Medulla oblongata (tissue), 1 donor: ENCODE data around the gene RGS6.

Source experiments
- DNase-seq: peaks from one replicate; pipeline ENCODE4 v3.0.0-alpha.2; 2015; ENCODE audit errors: extremely low spot score

The RGS6 gene

DNA sequence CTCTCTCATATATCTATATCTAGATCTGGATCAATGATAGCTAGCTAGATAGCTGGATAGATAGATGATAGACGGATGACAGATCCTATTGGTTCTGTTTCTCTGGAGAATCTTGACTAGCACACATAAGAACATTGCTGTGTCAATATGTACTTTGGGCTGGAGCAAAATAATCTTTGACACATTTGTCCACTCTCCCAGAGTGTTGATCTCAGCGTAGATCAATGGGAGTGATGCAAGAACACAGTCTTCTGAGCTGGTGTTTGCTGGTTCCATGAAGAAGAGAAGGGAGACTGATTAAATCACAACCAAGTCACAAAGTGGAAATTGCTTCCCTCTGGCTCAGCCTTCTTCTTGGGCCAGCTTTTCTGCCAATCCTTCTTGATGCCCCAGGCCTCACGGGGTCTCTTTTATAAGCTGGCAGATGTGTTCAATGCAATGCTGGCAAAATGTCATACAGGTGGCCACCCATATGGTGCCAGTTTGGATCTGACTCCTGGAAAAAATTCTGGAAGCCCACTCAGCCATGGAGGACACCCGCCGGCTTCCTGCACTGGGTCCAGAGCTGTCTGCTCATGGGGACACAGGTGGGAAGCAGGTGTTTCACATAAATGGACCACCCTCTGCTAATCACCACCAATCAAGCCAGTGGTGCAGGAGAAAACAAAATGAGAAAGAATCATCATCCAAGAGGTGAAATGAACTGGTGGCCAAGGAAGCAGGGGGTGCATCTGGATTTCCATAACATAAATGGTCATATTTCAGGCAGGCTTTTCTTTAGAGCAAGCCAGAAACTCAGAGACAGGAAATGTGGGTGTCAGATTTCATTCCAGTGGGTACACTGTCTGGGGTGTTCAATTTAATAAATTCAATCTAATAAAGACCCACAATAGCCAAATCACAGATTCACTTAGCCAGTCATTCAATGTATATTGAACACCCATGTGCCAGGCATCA, 651.4 kb downstream of the RGS6 start:
- no peak for DNase-seq

DNA sequence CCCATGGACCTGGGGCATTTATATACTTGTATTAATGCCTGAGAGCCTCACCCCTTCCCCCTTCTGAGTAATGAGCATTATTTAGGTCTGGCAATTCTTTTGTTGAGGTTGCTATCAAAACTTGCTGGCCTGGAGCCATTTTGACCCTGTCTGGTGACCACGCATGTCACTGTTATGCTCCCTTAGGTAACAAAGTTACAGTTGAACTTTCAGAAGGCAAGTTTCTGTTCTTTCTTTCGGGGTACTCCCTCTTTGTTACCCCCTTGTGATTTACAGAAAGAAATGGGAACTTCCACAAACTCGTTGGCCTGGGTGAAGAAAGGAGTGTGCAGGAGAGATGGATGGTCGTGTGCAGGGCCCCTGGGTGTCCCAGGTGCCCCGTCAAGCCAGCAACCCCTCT, 656.3 kb downstream of the RGS6 start:
- no peak for DNase-seq

DNA sequence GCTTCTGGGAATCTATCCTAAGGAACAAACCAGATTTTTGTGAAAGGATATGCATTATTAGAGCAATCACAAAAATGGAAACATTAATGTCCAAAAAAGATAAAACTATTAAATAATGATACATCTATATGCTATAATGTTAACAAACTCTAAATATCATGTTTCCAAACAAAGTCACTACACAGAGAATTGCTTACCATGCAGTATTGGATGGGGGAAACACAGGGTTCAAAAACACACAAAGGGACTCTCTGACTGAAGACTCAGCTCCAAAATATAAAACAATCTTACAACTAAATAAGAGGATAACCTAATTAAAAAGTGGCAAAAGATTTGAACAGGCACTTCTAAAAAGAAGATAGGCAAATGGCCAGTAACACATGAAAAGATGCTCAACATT, 657.4 kb downstream of the RGS6 start:
- no peak for DNase-seq

DNA sequence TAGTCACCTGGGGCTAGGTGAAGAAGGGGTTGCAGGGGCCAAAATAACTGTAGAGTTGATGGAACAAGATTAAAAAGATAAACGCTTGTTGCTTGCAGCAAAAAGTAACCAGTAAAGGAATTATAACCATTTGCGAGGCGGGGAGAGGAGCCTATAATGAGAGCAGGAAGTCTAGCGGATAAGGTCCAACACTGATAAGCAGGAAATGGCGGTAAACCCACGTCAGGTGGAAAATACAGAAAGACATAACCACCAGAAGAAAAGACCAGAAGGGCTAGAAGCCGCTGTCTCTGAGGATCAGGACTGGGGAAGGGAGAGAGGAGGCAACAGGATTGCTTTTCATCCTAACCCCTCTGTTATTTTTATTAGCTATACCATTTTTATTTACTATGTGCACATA, 658.3 kb downstream of the RGS6 start:
- no peak for DNase-seq

DNA sequence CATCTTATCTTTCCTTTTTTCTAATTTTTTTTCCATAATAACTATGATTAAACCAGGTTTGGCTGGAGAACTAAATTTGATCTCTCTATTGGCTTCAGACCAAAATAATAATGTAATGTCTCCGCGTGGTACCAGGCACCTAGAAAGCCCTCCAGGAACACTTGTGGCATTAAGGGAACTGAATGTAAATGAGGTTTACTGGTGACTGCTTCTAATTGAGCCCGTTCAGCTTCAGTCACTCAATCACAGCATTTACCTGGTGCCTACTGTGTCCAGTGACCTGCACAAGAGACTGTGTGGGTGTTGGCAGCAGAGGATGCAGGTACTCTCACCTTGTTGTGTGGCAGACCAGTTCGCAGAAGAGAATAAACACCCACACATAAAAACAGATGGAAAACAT, 659.2 kb downstream of the RGS6 start:
- DNase-seq = no peak

DNA sequence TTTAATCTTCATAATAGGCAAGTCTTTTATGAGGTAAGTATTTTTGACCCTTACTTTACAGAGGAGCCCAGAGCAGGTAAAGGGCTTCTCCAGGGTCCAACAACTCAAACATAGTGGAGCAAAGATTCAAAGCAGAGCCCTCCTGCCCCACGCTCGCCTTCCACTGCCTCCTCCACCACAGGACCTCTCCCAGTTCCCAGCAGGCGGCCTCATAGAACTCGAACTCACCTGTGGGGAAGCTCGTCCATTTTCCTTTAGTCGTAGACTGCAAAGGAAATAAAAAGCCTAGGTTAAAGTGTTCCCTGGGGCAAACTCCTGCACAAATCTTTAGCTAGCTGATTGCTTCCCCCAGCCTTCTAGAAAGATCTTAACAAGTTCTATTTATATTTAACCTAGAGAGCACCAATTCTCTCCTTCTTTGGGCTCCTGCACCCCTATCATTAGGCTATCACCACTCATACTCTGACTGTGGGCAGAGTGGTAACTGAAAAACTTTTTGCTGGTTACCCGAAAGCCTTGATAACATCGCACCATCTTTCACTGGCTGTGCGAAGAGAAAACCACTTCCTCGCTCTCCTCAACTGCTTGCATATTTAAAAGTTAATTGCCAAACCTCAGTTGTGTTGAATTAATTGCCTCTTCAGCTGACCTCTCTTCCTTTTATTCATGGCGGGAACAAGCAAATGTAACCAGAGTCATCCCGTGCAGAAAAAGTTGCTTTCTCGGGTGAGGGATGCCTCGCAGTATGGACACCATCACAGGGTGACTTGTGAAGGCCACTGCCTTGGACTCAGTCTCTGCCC, 662.1 kb downstream of the RGS6 start:
- no peak for DNase-seq

DNA sequence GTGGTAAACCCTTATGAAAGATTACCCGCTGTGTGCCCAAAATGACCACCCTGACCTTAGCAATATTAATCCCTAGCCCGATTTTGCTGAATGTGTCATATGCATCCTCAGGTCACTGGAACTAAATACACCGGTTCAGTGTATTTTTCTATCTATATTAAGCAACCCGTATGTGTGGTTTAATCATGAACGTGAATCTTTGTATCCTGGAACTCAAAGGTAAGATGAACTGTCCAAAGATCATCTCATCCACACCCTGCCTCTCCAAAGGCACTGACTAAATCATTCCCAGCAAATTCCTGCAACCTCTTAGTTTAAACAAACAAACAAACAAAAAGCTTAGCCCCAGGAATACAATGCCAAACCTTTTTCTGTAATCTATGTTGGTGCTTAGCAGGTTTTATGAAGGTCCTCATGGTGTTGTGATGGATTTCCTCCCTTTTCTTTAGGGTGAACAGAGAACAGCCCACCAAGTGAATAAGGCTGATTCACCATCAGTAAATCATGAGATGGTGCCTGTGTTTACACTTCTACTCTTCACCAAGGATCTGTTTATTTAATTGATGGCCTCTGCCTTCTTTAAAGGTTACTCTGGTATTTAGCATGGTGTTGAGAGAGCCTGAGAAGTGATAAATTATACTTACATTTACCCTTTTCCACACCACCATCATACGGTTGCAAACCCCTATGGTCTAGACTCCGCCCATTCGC, 663.1 kb downstream of the RGS6 start:
- DNase-seq = no peak

DNA sequence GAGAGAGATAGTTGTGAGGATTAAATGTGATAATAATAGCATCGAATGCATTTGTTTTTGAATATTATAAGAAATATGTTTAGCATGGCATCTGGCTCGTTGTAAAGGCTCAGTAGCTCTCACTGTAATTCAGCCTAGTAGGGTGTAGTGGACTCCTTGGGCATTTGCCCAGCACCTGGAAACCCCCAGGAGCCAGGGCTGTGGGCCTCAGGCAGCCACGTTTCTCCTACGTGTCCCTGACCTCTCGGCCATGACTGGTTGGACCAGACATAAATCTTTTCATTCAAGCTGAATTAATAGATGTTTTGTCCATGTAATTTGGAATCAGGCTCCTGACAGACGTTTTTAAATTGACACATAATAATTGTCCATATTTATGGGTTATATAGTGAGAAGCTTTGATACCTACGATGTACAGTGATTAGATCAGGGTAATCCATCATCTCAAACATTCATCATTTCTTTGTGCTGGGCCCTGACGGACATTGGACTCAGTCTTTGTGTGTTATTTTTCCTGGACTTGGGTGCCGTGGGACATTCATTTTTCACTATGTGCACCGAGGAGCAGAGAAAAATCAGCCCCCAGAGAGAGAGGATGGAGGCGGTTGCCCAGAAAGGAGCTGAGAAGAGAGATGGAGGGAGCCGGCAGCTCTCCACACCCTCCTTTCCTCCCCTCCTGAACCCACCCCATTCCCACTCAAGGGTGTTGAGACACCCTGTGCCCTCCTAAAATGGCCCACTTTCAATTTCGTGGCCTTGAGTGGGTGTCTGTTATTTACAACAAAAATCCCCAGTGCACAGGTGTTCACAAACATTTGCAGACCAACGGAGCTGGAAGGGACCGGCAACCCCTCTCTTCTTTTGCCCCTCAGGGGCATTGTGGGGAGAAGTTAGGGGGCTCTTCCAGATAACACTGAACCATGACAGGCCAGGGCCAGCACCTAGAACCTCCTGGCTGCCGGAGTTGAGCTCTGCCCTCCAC, 665.3 kb downstream of the RGS6 start:
- no peak for DNase-seq

DNA sequence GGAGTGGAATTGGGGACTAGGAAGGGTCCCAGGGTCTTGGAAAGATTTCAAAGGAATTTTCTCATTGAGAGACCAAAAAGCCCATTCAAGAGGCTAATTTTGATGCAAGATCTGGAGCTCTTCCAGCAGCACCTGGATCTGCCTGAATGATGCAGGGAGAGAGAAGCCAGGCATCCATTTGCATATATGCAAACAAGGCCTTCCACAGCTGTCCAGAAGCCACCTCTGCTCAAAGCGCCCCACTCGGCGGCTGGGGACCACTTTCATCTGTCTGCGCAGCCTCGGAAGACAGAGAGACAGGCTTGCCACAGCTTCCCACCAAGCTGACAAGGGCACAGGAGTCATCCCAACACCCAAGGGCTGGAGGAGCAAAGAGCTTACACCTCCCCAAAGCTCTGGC, 666.1 kb downstream of the RGS6 start:
- DNase-seq = no peak

DNA sequence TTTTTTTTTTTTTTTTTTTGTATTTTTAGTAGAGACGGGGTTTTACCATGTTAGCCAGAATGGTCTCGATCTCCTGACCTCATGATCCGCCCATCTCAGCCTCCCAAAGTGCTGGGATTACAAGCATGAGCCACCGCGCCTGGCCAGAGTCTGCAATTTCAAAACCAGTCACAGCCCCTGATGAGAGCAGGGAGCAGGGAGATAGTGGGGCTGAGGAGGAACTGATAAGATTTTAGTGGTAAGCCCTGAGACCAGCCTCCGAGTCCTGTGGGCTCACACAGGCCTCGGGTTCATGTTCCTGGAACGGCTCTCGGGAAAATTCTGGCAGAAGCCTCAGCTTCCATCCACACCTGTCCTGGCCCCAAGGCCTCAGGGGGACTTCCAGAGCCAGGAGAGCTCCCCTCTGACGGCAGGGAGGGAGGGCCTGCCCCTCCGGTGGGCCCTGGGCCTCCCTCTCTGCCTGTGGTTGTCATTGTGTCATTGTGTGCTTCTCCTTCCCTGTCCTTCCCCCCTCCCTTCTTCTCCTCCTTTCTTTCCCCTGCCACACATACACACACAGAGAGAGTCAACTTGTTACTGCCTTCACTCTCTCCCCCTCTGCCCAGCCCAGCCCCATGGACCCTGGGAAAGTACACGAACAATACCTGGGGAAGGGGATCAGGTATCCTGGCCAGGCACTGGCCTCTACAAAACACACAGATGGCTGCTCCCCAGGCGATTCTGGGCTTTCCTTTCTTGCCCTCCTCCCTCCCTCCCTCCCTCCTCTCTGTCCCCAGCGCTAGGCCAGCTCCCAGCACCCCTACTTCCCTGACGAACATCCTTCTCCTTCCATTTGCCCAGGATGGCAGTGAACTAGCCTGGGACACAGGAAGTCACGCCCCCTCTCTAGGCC, 667.6 kb downstream of the RGS6 start:
- no peak for DNase-seq

DNA sequence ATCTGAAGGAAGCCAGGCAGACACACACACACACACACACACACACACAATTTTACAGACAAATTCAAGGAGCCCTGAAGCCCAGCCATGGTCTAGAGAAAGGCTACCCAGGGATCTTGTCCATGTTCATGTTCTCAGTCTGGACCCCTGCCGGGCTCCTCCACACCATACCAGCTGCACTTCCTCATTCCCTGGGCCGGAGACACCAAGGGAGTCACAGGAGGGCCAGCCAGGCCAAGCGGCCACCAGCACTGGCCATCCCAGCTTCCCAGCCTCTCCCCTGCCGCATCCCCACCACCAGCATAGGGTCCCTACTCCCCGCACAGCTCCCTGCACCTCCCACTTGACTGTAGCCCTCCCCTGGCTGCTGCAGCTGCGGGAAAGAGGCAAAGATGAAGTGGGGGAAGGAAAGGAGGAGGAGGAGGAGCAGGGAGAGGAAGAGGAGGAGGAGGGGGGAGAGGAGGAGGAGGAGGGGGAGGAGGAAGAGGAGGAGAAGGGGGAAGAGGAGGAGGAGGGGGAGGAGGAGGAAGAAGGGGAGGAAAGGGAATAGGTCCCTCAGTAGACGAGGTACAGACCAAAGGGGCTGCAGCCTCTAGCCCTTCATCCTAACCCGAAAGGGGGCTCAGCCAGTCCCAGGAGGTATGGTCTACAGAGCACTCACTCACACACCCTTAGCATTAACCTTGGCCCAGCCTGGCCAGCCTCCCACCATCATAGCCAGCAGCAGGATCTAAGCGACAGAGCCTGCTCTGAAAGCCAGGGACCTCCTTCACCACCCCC, 668.5 kb downstream of the RGS6 start:
- no peak for DNase-seq

DNA sequence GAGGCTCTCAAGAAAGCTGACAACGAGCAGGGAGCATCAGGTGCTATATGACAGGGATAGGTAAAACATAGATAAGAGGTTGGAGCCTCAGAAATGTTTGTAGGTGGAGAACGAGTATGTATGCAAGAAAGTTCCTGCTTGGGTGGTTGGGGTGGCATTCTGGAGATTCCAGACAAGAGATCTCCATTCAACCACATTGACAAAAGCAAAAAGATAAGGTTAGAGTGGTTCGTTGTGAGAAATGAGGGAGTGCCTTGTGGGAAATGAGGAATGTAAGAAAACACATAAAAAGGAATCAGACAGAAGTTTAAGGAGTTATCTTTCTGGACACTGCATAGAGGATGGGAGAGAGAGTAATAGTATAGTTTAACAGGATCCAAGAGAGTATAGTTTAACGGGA, 671.4 kb downstream of the RGS6 start:
- no peak for DNase-seq

DNA sequence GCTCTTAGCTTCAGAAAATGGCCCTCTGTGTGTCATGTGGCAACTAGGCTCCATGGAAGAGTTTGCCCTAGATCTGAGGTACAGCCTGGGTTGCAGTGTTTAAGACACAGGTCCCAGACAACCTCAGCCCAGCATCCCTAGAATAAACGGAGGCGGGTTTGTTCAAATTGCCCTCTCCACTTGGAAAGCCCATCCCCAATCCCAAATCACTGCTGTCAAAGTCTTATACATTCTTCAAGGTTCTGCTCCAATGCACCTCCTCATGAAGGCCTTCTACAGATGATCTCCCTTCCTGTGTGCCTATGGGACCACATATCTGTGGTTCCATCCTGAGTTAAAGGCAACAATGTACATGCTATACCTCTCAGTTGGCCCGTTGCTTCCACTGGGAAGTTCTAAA, 671.9 kb downstream of the RGS6 start:
- DNase-seq = no peak

DNA sequence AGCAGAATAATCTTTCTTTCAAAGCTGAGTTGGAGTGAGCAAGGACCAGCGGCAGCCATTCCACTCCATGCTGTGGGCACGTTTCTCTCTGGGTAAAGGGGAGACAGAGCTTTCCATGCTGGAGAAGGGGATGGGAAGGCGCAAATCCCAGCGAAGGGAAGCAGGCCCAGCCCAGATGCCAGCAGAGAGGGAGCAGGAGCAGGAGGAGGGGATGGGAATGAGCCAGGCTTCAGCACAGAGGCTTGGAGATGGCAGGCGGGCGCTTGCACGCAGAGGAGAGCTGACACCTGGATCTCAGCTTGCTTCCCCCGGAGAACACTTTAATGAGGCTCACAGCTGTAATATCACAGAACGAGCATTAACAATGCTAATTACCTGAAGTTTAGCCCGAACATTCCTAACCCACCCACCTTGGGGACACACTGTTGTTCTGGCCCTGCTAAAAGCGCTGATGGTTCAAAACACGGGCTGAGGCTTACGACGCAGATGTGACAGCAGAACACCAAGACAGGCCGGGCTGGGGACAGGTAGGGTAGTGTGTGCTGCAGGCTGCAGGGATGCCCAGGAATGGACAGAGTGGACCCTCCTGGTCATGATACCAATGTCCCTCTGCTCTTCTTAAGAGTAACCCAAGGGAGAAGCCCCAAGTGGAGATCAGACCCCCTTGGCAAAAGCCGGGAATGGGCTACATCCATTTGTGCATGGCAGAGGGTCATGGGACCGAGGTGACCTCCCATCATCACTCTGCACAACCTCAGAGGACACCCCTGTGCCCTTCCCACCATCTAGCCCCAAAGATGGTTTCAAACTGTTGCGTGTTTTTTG, 673.1 kb downstream of the RGS6 start:
- no peak for DNase-seq

DNA sequence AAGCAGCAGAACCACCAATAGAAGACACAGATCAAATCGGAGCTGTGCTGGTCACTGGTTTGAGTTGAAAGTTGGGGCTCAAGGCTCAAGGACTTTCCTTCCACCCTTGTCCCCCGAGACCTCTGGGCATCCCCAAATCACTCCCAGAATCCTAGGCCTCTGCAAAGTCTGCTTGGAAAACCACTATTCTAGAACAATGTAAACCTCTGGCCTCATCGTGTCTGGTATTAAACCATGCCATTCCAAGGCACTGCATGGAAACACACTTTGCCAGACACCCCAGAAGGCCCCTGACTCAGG, 673.6 kb downstream of the RGS6 start:
- DNase-seq = no peak

DNA sequence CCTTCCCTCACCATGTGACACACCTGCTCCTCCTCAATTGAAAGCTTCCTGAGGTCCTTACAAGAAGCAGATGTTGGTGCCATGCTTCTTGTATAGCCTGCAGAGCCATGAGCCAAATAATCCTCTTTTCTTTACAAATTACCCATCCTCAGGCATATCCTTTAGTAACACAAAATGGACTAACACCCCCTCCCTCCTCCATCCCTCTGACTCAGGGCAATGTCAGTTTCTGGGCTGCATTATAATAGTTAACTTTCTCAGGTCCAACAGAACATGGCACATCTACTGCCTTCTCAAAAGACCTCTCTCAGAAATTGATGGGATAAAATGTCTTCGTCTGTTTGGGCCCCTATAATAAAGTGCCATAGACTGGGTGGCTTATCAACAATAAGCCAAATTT, 674.6 kb downstream of the RGS6 start:
- DNase-seq = no peak

DNA sequence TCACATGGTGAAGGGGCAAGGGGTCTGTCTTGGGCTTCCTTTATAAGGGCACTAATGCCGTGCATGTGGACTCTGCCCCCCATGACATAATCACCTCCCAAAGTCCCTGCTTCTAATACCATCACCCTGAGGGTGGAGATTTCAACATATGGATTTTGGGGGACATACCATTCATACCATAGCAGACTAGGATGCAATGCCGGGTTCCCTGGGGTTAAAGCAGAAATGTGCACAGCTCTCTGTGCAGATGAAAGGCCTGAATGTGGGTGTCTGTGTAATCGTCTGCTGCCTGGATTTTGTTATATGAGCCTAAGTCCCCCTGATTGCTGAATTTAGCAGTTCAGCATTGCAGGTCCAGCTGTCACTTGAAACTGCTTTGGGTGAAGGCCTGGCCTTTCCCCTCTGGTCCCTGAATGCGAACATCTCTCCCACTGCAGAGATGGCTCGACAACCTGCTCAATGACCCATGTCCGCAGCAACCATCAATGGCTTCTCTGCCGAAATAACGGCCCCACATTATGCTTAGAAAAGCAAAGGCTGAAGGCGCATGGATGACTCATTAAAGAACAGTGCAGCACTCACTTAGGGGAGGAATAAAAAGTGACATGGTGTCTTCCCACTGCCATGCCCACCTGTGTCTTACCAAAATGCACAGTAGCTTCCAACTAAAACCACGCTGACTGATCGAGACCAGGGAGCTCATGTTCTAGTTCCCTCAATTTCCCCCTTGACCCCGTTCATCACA, 675.3 kb downstream of the RGS6 start:
- no peak for DNase-seq
